Smooth muscle cell (in vitro differentiated cells): ENCODE measurements around the gene UNC45A. TPM values are rescaled to one million over a fixed set of nuclear protein-coding genes. Genes with fewer than 3 reads are reported as not detected.

Source experiments
- DNase-seq: peaks from one replicate; lab custom pipeline; 2025; ENCODE audit not compliant: unreplicated experiment; lab: John Stamatoyannopoulos, UW
- H2AFZ ChIP-seq: fragments of 200-600 bp; sonication (generic); 2 replicates; pipeline ENCODE4 v1.6.0; 2016; ENCODE audit warnings: antibody characterized with exemption, low read depth, mild to moderate bottlenecking
- H3F3A ChIP-seq: fragments of 200-600 bp; sonication (generic); 2 replicates; pipeline ENCODE4 v1.6.0; 2017; ENCODE audit warnings: antibody characterized with exemption, low read depth
- H3K27ac ChIP-seq: fragments of 200-600 bp; sonication (generic); 2 replicates; pipeline ENCODE4 v1.5.1; 2016; ENCODE audit warnings: low read depth, mild to moderate bottlenecking
- H3K27me3 ChIP-seq: fragments of 200-600 bp; sonication (generic); 2 replicates; pipeline ENCODE4 v1.6.1; 2016; ENCODE audit warnings: low read depth, mild to moderate bottlenecking
- H3K36me3 ChIP-seq: fragments of 200-600 bp; sonication (generic); 2 replicates; pipeline ENCODE4 v1.5.1; 2016; ENCODE audit warnings: low read depth
- H3K4me1 ChIP-seq: fragments of 200-600 bp; sonication (generic); 2 replicates; pipeline ENCODE4 v1.5.1; 2016; ENCODE audit warnings: low read depth
- H3K4me2 ChIP-seq: fragments of 200-600 bp; sonication (generic); 2 replicates; pipeline ENCODE4 v1.6.0; 2016; ENCODE audit warnings: mild to moderate bottlenecking
- H3K4me3 ChIP-seq: fragments of 200-600 bp; sonication (generic); 2 replicates; pipeline ENCODE4 v1.5.1; 2016; ENCODE audit warnings: mild to moderate bottlenecking
- H3K79me2 ChIP-seq: fragments of 200-600 bp; sonication (generic); 2 replicates; pipeline ENCODE4 v1.6.0; 2016; ENCODE audit warnings: low read depth, mild to moderate bottlenecking
- H3K9ac ChIP-seq: fragments of 200-600 bp; sonication (generic); 2 replicates; pipeline ENCODE4 v1.6.0; 2016; ENCODE audit warnings: low read depth
- H3K9me3 ChIP-seq: fragments of 200-600 bp; sonication (generic); replicated peaks from 2 replicates; pipeline ENCODE4 v1.5.1; 2016; ENCODE audit warnings: low read depth
- H4K20me1 ChIP-seq: fragments of 200-600 bp; sonication (generic); 2 replicates; pipeline ENCODE4 v1.6.0; 2016; ENCODE audit warnings: low read depth
- CTCF ChIP-seq: fragments of 200-600 bp; sonication (generic); IDR thresholded peaks from 2 replicates; pipeline ENCODE4 v1.5.1; 2017; ENCODE audit warnings: borderline replicate concordance, mild to moderate bottlenecking, antibody characterized with exemption; ENCODE audit not compliant: insufficient read depth, poor library complexity, severe bottlenecking
- WGBS: methylation state at CpG from one replicate; pipeline ENCODE4 v1.1.7; 2016; ENCODE audit warnings: low lambda C conversion rate; 5-methylcytosine and 5-hydroxymethylcytosine counted together
- polyA plus RNA-seq: library from polyadenylated mRNA; unstranded; fragments of >200 nt; fragmentation: Nextera tagmentation; extraction: Ambion mirVana; gene quantifications from 2 replicates; pipeline ENCODE4 v1.2.1, GENCODE V29; 2016
- total RNA-seq: library from RNA; depleted of rRNA; stranded (reverse); fragments of >200 nt; gene quantifications from 2 replicates; pipeline ENCODE4 v1.2.3, GENCODE V29; 2014

Gene UNC45A
- total and polyA plus RNA-seq, 2 experiments from 2014 or later = 57.5 to 66.6 TPM

GRCh38 chr15:90938261-90938660, 3.2 kb downstream of the UNC45A start:
- Histone ChIP-seq H4K20me1 (peaks cover 5% of the 10 kb centered on the region), H3K9ac (no peak overlapping the region), H3K36me3 (peaks cover 5% of the 10 kb centered on the region), H3K27me3 (no peaks in the 10 kb centered on the region), H3K79me2 (peaks cover 12% of the 10 kb centered on the region), H3K9me3 (no peaks in the 10 kb centered on the region), H3K4me3 (no peak overlapping the region), H2AFZ (no peak overlapping the region), H3K4me2 (no peak overlapping the region), H3F3A (no peaks in the 10 kb centered on the region), H3K4me1 (peaks cover 6% of the 10 kb centered on the region), H3K27ac (no peak overlapping the region)
- no peak for DNase-seq
- WGBS = 96% methylated on average over 5 of the region's 5 CpGs
- TF ChIP-seq CTCF = no peak

GRCh38 chr15:90939756-90940155, 4.7 kb downstream of the UNC45A start:
- no peak for TF ChIP-seq CTCF
- Histone ChIP-seq H3K27me3 (no peaks in the 10 kb centered on the region), H2AFZ (no peak overlapping the region), H3K4me2 (no peak overlapping the region), H3K9ac (no peak overlapping the region), H3F3A (no peaks in the 10 kb centered on the region), H3K9me3 (no peaks in the 10 kb centered on the region), H3K27ac (no peak overlapping the region), H3K79me2 (peaks cover 12% of the 10 kb centered on the region), H3K4me1 (peaks cover 6% of the 10 kb centered on the region), H4K20me1 (peaks cover 5% of the 10 kb centered on the region), H3K36me3 (peaks cover 5% of the 10 kb centered on the region), H3K4me3 (no peak overlapping the region)
- 80% methylated on average over 7 of the region's 7 CpGs for WGBS
- no peak for DNase-seq

DNA sequence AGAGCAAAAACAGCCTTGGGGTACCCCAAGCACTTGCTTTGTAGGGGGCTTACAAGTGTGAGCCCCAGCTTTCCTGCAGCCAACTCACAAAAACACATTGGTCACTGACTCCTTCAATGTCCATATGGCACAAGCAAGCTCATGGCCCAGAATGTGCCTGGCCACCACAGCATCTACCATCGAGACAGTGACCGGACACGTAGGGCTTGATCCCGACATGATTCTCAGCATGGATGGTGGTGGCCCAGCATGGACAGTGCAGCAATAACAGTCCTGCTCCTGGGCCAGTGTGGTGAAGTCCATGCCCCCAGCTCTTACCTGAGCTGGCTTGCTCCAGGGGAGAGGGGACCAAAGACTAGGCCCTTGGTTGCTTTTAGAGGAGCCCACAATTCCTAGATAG, 6.0 kb downstream of the UNC45A start:
- H3F3A ChIP-seq = no peaks in the 10 kb centered on the region
- peaks cover 5% of the 10 kb centered on the region for H4K20me1 ChIP-seq
- H3K27ac ChIP-seq = no peak overlapping the region
- no peak for TF ChIP-seq CTCF
- no peak for DNase-seq
- peaks cover 5% of the 10 kb centered on the region for H3K36me3 ChIP-seq
- peaks cover 5% of the 10 kb centered on the region for H3K4me1 ChIP-seq
- 100% methylated on average over 4 of the region's 4 CpGs for WGBS
- H3K4me3 ChIP-seq = no peak overlapping the region
- no peaks in the 10 kb centered on the region for H3K9me3 ChIP-seq
- H3K9ac ChIP-seq = no peak overlapping the region
- H3K4me2 ChIP-seq = no peak overlapping the region
- H2AFZ ChIP-seq = no peak overlapping the region
- H3K79me2 ChIP-seq = peaks cover 5% of the 10 kb centered on the region
- no peaks in the 10 kb centered on the region for H3K27me3 ChIP-seq

- no peak overlapping the region for H3K27ac ChIP-seq
- H3K9ac ChIP-seq = no peak overlapping the region
- H3K4me2 ChIP-seq = no peak overlapping the region
- no peaks in the 10 kb centered on the region for H3K79me2 ChIP-seq
- H3F3A ChIP-seq = no peaks in the 10 kb centered on the region
- WGBS = 93% methylated on average over 12 of the region's 12 CpGs
- H2AFZ ChIP-seq = no peak overlapping the region
- no peaks in the 10 kb centered on the region for H3K4me1 ChIP-seq
- DNase-seq = no peak
- H3K4me3 ChIP-seq = no peak overlapping the region
- H3K9me3 ChIP-seq = no peaks in the 10 kb centered on the region
- H4K20me1 ChIP-seq = no peaks in the 10 kb centered on the region
- no peak for TF ChIP-seq CTCF
- peaks cover 5% of the 10 kb centered on the region for H3K36me3 ChIP-seq
- H3K27me3 ChIP-seq = no peaks in the 10 kb centered on the region
Measured at GRCh38 chr15:90942354-90943120, 7.5 kb downstream of the UNC45A start.
